Eye (tissue), 1 donor: Measurements from ENCODE around the gene MED13L.

Experiments
- DNase-seq: peaks from one replicate; pipeline ENCODE4 v3.0.0-alpha.2; 2015

MED13L gene

GRCh38 chr12:116123451-116124258 is 153.8 kb downstream of the MED13L start:
- DNase-seq = peak; percentile 96

GRCh38 chr12:116122628-116123027 is 154.9 kb downstream of the MED13L start:
- DNase-seq = peak; percentile 43

GRCh38 chr12:116121453-116121871 is 156.0 kb downstream of the MED13L start:
- DNase-seq = peak; percentile 46

GRCh38 chr12:116116650-116117424 is 160.7 kb downstream of the MED13L start:
- DNase-seq = no peak

GRCh38 chr12:116113398-116114130 is 163.9 kb downstream of the MED13L start:
- DNase-seq = peak; percentile 56

- no peak for DNase-seq
Measured at GRCh38 chr12:116106870-116107269, 170.6 kb downstream of the MED13L start.

- no peak for DNase-seq
Measured at GRCh38 chr12:116104167-116104767, 173.2 kb downstream of the MED13L start.

- DNase-seq = no peak
Measured at GRCh38 chr12:116101991-116102390, 175.5 kb downstream of the MED13L start.

- no peak for DNase-seq
Measured at GRCh38 chr12:116099652-116100432, 177.7 kb downstream of the MED13L start.

GRCh38 chr12:116096874-116097273 is 180.6 kb downstream of the MED13L start:
- no peak for DNase-seq

- DNase-seq = no peak
Measured at GRCh38 chr12:116094475-116094874, 183.0 kb downstream of the MED13L start.

- no peak for DNase-seq
Measured at GRCh38 chr12:116093915-116094314, 183.6 kb downstream of the MED13L start.

- DNase-seq = no peak
Measured at GRCh38 chr12:116092776-116093175, 184.7 kb downstream of the MED13L start.

- no peak for DNase-seq
Measured at GRCh38 chr12:116092162-116092561, 185.3 kb downstream of the MED13L start.

GRCh38 chr12:116091579-116091978 is 185.9 kb downstream of the MED13L start:
- no peak for DNase-seq

- DNase-seq = peak; percentile 42
Measured at GRCh38 chr12:116090516-116090915, 187.0 kb downstream of the MED13L start.

GRCh38 chr12:116089080-116089479 is 188.4 kb downstream of the MED13L start:
- DNase-seq = no peak

- DNase-seq = no peak
Measured at GRCh38 chr12:116087962-116088361, 189.5 kb downstream of the MED13L start.

GRCh38 chr12:116087399-116087798 is 190.1 kb downstream of the MED13L start:
- no peak for DNase-seq

GRCh38 chr12:116080415-116080814 is 197.1 kb downstream of the MED13L start:
- DNase-seq = no peak

- DNase-seq = no peak
Measured at GRCh38 chr12:116078396-116078795, 199.1 kb downstream of the MED13L start.

- no peak for DNase-seq
Measured at GRCh38 chr12:116077431-116077830, 200.1 kb downstream of the MED13L start.
